ENCODE measurements around the gene MTHFD2L.

GRCh38 chr4:74316397-74316796, 158.5 kb downstream of the MTHFD2L start:
- no peak for TF ChIP-seq CTCF (IDR thresholded peaks at IDR 0.05)
- TF ChIP-seq POLR2A (IDR thresholded peaks at IDR 0.05), result no peak

Measured in body of pancreas (tissue), 4 donors.